Kasumi-1 (cell line): ENCODE data around the gene CLASRP.
"Not testable (repeated sequence)": the region's sequence is repeated elsewhere in the genome, so short reads cannot be mapped to it uniquely, and the experiment has no call there.

Source experiments
- DNase-seq, 2 experiments: peaks; one replicate each; lab custom pipeline; 2025; lab: John Stamatoyannopoulos, UW

CLASRP gene

DNA sequence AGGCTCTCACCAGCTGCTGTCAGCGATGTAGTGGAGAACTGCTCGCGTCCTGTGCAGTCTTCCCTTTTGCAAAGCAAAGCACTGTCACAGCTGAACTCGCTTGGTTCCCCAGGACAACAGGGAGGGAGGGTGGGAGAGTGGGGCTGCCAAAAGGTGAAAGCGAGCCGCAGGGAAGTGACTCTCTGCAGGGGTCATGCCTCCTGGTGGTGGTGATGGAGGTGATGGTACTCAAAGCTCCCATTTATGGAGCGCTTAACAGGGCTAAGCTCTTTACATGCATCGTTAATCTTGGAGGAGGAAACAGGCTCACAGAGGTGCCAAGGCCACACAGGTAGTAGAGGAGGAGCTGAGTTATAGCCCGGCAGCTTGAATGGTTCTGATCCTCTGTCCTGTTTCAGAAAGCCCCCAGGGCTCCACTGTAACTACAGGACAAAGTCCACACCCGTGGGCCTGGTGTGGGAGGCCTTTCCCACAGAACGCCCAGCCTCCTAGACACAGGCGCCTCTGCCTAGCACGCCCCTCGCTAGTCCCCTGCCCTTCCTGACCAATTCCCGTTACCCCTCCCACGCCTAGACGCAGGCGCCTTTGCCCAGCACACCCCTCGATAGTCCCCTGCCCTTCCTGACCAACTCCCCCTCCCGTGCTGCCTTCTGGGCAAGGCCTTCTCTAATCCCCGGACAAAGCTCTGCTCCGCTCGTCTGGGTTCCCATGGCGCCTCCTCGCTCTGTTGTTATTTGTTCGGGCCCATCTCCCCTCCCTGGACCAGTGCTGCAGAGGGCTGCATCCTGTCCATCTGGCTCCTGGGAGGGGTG is 64.9 kb downstream of the CLASRP start:
- no peak for DNase-seq

DNA sequence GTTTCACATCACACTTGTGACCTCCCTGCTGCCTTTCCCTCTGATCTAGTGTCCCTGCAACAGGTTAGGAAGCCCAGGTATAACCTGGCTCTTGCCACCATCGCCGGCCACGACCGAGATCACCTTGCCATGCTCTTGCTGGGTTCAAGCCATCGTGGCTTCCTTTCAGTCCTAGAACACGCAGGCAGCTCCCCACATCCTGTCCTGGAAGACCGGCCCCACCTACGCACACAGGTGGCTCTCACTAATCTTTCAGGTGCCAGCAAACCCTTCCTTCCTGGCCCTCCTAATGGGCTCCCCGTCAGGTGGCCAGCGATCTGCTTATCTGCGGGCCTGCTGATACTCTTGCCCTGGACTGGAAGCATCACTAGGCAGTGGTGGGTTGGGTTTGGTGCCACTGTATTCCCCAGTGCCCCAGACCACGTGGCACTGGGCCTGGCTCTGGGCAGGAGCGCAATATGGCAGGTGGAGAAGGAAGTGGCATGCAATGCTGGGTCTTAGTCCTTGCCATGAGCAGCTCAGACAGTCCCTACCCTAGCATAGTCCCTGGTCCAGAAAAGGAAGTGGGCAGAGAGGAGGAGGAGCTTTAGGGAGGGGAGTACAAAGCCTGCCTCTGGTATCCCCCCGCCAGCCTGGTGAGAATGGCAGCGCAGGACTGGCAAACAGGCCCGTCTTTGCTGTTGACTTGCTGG is 66.0 kb downstream of the CLASRP start:
- no peak for DNase-seq

DNA sequence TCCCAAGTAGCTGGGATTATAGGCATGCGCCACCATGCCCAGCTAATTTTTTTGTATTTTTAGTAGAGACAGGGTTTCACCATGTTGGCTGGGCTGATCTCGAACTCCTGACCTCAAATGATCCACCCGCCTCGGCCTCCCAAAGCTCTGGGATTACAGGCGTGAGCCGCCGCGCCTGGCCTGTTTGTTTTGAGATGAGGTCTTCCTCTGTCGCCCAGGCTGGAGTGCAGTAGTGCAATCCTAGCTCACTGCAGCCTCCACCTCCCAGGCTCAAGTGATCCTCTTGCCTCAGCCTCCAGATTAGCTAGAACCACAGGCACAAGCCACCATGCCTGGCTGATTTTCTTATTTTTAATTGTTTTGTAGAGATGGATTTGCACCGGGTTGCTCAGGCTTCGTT is 67.5 kb downstream of the CLASRP start:
- DNase-seq = not testable (repeated sequence)

DNA sequence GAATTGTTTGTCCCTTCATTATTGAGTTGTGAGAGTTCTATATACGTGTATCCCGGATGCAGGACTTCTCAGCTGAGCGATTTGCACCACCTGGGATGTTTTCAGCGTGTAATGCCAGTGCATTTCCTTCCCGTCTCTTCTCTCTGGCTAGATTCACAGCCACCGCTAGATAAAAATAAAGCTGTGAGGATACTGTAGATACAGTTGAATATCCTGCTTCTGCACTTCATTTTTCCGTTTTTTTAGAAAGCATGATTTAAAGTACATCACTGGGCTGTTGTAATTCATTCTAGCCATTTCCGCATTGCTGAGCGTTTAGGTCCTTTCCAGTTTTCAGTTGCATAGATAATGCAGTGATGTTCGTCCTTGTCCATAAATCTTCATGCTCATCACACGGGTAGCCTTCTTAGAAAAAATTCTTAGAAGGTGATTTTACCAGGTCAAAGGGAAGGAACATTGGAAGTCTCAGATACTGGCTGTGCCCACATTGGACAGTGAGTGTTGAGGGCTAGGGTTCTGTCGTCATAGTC is 68.8 kb downstream of the CLASRP start:
- no peak for DNase-seq

DNA sequence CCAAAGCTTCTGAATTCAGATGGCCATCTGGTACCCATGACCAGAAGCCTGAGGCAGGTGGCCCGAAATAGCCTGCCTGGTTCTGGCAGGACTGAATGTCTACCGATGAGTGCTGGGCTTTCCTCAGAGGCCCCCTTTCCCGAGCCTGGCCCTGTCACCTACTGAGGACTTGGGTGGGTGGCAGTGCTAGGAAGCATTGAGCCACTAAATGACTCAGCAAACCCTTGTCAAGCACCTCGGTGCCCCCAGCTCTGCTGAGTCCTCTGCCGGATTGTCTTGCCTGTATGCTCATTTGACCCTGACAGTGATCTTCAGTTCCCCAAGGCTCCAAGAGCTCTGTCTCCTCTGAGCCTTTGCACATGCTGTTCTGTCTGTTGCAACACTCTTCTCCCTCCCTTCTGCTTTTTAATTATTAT is 72.0 kb downstream of the CLASRP start:
- DNase-seq = no peak

DNA sequence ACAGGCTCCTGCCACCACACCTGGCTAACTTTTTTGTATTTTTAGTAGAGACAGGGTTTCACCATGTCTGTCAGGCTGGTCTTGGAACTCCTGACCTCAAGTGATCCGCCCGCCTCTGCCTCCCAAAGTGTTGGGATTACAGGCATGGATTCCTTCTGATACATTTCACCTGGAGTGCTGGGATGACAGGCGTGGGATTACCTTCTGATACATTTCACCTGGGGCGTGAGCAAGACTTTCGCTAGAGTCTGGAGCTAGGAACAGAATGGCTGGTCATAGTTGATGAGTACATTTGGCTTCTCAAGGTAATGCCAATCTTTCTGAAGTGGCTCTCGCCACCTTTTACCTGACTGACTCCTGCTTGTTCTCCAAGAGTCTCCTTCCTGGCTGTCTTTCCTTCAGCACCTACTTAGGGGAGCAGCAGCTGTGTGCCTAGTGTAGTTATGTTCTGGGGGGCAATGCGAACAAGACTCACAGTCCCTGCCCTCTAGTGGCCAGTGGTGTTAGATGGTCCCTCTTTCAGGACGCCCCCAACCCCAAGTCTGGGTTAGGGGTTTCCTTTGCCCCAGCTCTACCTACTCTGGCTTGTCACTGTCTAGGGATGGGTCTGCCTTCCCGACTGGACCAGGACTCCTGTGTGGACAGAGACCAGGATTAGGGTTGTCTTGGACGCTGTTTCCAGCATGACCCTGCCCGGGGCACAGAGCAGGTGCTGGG is 73.4 kb downstream of the CLASRP start:
- no peak for DNase-seq

DNA sequence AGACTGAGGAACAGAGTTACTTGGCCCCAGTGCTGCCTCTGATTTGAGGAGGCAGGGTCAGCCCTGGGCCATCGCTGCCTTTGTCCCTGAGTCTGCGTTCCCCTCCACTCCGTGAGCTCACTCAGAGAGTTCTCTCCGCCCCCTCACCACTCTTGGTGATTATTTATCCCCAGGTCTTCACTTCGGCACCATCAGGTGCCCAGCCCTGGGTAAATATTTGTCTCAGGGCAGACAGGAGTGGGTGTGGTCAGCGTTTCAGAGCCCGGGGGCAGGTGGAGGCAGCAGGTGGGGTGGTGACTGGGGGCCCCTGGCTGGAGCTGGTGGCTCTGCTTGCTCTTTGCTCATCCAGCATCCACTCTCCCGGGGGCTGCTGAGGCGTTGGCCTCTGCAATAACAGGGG is 74.8 kb downstream of the CLASRP start:
- DNase-seq = no peak

DNA sequence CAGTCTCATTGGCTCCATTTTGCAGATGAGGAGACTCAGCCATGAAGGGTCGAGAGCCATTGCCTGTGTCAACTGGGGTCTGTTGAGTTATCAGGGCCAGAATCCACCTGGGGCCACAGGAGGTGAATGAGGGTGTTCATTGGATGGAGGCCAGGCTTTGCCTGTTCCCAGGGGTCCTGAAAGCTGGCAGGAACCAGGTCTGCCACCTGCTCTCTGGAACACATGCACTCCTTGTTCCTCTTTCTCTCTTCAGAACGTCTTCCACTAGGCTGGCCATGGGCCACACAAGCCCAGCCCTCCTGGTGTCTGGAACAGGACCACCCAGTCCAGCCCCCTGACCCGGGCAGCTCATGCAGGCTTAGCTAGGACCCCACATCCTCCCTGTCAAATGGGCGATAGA is 75.3 kb downstream of the CLASRP start:
- no peak for DNase-seq

DNA sequence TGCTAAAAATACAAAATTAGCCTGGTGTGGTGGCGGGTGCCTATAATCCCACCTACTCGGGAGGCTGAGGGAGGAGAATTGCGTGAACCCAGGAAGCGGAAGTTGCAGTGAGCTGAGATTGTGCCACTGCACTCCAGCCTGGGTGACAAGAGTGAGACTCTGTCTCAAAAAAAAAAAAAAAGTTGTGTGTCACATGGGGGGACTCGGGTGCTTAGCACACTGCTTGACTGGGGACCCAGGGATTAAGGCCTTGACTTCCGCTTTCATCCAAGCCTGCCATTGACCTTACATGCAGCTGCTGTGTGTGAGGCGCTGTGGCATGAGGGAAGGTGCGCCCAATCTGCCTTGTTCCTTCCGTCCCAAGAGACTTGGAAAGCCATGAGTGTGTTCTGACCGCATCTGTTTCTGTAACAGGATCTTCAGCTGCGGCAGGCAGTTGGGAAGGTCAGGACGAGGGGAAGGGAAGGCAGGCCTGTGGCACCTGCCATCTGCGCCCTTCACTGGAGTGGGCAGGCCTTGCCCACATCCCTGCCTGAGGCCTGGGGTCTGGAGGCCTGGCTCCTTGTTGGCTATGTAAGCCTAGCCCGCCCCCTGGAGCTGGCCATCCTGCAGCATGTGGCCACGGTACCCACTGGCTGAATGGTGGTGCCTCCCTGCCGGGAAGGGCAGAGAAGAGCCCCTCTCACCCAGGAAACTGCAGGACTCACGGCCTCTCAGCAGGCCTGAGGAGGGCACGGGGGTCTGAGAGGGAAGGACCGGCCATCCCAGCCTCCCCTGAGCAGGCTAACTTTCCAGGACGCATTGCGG is 77.2 kb downstream of the CLASRP start:
- DNase-seq = no peak

DNA sequence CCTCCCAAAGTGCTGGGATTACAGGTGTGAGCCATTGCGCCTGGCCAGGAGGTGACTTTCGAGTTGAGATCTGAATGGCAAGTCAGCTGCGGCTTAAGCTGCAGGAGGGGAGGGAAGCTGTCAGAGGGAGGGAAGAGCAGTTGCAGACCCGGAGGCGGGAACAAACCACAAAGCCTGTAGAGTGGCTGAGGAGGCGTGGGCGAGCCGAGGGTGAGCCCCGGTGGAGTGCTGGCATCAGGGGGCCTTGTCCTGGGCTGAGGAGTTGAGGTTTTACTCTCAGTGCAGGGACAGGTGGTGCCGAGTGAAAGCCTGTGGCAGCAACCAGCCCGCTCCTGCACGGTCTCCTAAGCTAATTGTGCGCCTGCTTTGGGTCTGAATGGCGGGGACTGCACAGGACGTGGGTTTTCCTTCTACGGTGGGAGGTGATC is 78.3 kb downstream of the CLASRP start:
- DNase-seq = peak; percentile 58 to 69

DNA sequence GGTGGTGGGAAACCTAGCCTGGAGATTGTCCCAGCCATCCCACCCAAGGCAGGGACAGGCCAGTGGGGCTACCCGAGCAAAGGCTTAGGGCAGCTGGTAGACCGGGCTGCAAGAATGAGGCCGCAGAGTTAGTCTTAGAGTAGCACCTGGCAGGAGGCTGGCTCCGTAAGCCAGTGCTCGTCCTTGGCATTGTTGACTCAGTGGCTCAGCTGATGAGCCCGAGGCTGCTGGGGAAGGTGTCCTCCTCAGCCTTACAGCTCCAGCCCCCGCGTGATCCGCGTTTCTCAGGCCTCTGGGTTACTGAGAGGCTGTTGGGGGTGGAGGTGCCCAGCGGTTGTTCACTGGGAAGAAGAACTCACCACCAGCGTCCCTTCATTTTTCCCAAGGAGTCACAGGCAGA is 78.8 kb downstream of the CLASRP start:
- no peak for DNase-seq

DNA sequence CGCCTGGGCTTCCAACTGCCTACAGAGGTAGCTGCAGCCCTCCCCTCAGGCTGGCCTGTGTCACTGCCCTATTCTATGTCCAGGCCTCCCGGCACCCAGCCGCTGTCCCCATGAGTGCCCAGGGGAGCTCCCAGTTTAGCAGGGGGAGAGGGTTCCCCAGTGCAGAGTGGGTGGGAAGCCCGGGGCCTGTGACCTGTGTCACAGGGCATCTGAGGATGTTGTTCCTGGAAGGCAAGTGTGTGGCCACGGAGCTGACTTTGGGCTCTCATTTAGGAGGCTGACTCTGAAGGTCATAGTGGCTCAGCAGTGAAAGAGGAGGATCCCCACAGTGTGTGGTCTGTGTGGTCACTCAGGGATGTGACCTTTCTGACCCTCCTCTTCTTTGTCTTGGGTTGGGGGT is 79.3 kb downstream of the CLASRP start:
- DNase-seq = no peak

DNA sequence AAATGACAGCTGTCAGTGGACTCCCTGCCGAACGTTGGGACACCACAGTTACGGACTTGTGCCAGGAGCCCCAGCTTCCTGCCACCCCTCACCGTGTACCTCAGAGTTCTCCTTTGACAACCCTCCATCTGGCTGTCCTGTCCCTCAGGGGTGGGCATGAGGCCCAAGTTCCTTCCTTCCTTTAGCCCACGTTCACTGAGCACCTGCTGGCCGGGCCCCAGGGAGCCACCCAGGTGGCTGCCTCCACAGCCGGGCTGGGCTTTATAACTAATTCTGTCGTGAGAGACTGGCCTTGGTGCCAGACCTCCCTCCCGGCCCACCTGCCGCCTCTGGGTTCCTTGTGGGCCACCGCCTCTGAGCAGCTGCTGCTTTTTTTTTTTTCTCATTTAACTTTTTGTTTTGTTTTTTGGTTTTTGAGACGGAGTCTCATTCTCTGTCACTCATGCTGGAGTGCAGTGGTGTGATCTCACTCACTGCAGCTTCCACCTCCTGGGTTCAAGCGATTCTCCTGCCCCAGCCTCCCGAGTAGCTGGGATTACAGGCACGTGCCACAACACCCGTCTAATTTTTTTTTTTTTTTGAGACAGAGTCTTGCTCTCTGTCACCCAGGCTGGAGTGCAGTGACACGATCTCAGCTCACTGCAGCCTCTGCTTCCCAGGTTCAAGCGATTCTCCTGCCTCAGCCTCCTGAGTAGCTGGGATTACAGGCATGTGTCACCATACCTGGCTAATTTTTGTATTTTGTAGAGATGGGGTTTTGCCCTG is 79.9 kb downstream of the CLASRP start:
- not testable (repeated sequence) for DNase-seq

DNA sequence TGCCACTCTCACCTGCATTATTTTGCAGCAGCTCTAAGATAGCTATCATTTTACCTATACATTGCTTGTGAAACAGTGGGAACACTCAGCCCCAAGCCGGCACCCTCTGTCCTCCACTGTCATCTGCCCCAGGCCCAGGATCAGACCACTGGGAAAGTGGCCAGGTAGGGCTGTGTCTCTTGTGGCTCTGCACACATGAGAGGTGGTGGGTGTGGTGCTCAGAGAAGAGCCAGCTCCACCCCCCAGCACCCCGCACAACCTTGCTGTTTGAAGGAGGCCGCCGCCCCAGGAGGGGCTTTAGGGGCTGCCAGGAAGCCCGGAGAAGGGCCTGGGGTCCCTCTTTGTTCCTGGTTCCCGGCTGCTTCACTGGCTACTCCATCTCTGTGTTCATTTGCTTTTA is 80.7 kb downstream of the CLASRP start:
- DNase-seq = no peak
